MM.1S (cell line): Measurements from ENCODE around the gene FMN1.

Experiments
- EZH2phosphoT487 ChIP-seq: fragments of 300-600 bp; sonication (generic); IDR thresholded peaks from 2 replicates; pipeline ENCODE4 v1.6.1; 2018; ENCODE audit warnings: antibody characterized with exemption, low read length
- TF ChIP-seq, protein P1 (sequence below): fragments of 300-600 bp; sonication (generic); IDR thresholded peaks from 2 replicates; pipeline ENCODE4 v1.5.1; 2016; ENCODE audit warnings: antibody characterized with exemption, low read length, mixed read lengths

DNA sequence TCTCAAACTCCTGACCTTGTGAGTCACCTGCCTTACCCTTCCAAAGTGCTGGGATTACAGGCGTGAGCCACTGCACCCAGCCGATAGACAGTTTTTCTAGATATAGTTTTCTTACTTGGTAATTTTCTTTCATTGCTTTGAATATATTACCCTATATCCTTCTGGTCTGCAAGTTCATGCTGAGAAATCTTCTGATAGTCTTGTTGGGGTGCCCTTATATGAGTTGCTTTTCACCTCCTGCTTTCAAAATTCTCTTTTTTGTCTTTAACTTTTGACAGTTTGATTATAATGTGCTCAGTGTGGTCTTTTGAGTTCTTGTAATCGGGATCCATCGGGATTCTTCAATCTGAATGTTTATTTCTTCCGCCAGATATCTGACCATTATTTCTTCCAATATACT, 259.4 kb downstream of the FMN1 start:
- TF ChIP-seq, protein P1, sequence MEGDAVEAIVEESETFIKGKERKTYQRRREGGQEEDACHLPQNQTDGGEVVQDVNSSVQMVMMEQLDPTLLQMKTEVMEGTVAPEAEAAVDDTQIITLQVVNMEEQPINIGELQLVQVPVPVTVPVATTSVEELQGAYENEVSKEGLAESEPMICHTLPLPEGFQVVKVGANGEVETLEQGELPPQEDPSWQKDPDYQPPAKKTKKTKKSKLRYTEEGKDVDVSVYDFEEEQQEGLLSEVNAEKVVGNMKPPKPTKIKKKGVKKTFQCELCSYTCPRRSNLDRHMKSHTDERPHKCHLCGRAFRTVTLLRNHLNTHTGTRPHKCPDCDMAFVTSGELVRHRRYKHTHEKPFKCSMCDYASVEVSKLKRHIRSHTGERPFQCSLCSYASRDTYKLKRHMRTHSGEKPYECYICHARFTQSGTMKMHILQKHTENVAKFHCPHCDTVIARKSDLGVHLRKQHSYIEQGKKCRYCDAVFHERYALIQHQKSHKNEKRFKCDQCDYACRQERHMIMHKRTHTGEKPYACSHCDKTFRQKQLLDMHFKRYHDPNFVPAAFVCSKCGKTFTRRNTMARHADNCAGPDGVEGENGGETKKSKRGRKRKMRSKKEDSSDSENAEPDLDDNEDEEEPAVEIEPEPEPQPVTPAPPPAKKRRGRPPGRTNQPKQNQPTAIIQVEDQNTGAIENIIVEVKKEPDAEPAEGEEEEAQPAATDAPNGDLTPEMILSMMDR, result no peak
- no peak for TF ChIP-seq EZH2phosphoT487
